GM18861 (cell line): ENCODE results near the gene HOXA13.

ENCODE experiments used
- ATAC-seq: cut with Tn5 transposase; IDR thresholded peaks from one replicate; pipeline ENCODE4 v1.9.1; 2021; ENCODE audit not compliant: unreplicated experiment

HOXA13 gene

GRCh38 chr7:27148756-27149641, 50.9 kb downstream of the HOXA13 start:
- ATAC-seq, result no peak

GRCh38 chr7:27148031-27148755, 51.7 kb downstream of the HOXA13 start:
- no peak for ATAC-seq

- no peak for ATAC-seq
Measured at GRCh38 chr7:27147199-27148030, 52.5 kb downstream of the HOXA13 start, which contains the start of gene HOXA6. Gene HOXA6 (minus strand): TSS chr7:27147774. CDS start chr7:27147749, 25 bp downstream.

GRCh38 chr7:27146491-27147198, 53.2 kb downstream of the HOXA13 start:
- no peak for ATAC-seq

GRCh38 chr7:27145914-27146412, 53.9 kb downstream of the HOXA13 start:
- no peak for ATAC-seq

GRCh38 chr7:27145165-27145913, 54.6 kb downstream of the HOXA13 start:
- no peak for ATAC-seq

GRCh38 chr7:27144781-27145164, 55.1 kb downstream of the HOXA13 start:
- ATAC-seq, result no peak
